GM21447 (cell line): ENCODE measurements around the gene PCYT1B.
"Not testable (repeated sequence)": the region's sequence is repeated elsewhere in the genome, so short reads cannot be mapped to it uniquely, and the experiment has no call there.

Experiments used
- ATAC-seq: cut with Tn5 transposase; IDR thresholded peaks from one replicate; pipeline ENCODE4 v1.9.1; 2021; ENCODE audit not compliant: unreplicated experiment

Gene PCYT1B

GRCh38 chrX:24646745-24647182 lies 383 bp downstream of the PCYT1B start:
- no peak for ATAC-seq

DNA sequence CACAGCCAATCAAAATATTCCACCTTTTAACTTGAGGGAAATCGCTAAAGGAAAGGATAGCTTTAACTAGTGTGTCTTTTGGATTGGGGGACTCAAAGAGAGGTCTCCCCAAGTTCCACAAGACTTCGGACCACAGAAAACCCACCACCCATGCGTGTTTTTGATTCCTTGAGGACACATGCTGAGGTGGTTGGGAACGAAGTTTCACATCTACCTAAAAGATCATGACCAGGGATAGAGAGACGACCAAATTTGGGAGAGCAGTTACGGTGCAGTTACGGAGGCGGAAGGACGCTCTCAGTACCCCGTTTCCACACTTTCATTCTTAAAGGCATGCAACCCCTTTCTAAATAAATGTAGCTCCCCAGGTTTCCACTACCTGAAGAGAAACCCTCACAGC lies 1.1 kb downstream of the PCYT1B start:
- no peak for ATAC-seq

DNA sequence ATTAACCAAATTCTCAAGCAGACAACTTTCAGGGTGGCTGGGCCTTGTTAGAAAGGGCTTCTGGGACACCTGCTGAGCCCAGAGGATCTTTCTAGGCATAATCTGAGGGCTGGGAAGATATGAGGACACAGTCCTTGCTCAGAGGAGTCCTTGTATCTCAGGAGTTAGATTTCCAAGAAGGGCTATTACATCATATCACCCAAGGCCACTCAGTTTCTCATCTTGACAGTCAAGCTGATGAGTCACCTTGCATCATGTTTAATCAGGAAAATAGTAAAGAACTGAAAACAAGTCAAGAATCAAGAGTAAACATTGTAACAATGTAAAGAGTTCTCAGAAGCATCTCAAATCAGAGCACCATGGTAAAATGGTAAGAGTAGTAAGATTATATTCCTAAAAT lies 4.0 kb downstream of the PCYT1B start:
- no peak for ATAC-seq

GRCh38 chrX:24629701-24630100 lies 17.4 kb downstream of the PCYT1B start:
- no peak for ATAC-seq

GRCh38 chrX:24619647-24620046 lies 27.5 kb downstream of the PCYT1B start:
- ATAC-seq, result no peak

DNA sequence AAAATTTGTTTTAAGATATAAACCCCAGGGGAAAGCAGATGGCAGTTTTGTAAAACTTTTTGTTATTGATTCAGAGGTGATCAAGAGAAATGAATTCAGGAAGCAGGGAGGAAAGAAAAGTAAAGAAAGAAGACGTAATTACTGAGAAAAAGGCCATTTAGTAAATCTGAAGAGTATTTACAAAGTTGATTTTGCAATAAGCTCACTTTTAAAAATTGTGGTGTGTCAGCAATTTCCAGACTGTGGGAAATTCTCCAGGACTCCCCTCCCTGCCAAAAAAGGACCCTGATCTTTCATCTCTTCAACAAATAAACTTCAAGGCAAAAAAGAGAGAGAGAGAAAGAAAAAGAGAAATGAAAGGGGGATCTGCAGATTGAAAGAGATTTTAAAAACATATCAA lies 36.6 kb downstream of the PCYT1B start:
- ATAC-seq, result no peak

GRCh38 chrX:24607616-24608015 lies 39.5 kb downstream of the PCYT1B start:
- ATAC-seq, result no peak

DNA sequence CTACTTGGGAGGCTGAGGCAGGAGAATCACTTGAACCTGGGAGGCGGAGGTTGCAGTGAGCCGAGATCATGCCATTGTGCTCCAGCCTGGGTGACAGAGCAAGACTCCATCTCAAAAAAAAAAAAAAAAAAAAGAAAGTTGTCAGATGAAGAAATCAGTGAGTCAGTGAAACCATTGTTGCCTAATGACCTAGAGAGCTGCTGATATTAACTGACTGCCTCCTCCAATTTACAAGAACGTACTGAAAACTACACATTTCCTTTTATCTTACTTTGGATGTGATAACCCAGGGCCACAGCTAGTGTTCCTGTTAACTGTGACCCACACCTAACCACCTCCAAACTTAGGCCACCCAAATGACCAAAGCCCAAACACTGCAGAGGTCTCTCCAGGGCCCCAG lies 41.2 kb downstream of the PCYT1B start:
- not testable (repeated sequence) for ATAC-seq

- ATAC-seq, result no peak
Measured at GRCh38 chrX:24603191-24603590, 44.0 kb downstream of the PCYT1B start.

GRCh38 chrX:24601858-24602257 lies 45.3 kb downstream of the PCYT1B start:
- no peak for ATAC-seq

GRCh38 chrX:24594501-24594900 lies 52.6 kb downstream of the PCYT1B start:
- no peak for ATAC-seq

DNA sequence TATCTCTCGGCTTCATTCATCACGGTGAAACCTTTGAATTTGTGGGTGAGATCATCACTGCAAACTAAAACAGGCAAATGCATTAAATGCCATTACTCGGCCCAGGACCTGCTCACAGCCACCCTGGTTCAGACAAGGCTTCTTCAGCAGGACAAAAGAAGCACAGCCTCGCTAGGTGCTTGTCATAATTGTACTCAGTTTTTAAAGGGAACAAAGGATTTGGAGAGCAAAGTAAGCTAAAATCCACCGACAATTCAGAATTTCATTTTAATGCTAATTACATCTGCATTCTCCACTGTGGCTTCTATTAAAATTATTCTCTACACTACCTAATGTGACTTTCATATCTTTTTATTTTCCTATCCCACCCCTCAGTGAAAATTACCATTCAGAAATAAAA lies 57.0 kb downstream of the PCYT1B start:
- no peak for ATAC-seq

GRCh38 chrX:24577091-24577490 lies 70.1 kb downstream of the PCYT1B start:
- ATAC-seq, result no peak

DNA sequence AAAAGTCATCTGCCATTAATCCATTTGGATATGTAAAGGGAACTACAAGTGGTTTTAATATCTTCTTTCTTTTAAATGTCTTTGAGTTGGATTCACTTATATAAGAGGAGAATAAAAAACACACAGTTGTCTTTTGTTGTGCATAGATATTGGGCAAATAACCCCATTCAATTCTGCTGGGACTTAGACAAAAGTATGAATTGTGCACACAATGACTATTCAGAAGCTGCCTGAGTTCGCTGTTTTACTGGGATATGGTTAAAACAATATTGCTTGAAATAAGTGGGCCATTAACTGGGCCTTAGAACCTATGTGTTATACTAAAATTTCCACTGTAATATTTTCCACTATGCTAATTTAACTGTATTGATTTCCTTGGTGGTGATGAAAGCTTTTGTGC lies 71.7 kb downstream of the PCYT1B start:
- no peak for ATAC-seq

GRCh38 chrX:24574743-24575142 lies 72.4 kb downstream of the PCYT1B start:
- no peak for ATAC-seq

- no peak for ATAC-seq
Measured at GRCh38 chrX:24567169-24567568, 80.0 kb downstream of the PCYT1B start.

DNA sequence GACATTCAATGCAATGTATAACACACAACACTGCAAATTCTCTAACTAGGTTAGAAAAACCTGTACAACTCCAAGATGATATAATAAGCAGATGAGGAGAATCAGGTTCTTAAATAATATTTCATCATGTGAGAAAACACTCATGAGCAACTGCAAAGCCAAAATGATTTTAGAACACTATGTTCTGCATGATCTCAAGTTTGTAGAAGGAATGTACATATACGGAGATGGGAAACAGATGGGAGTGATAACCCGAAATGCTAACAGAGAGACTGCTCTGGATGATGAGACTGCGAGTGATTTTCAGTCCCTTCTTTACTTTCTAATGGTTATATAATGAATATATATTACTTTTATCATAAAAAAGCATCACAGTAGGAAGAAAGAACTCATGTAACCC lies 80.9 kb downstream of the PCYT1B start:
- no peak for ATAC-seq

GRCh38 chrX:24563291-24564010 lies 83.7 kb downstream of the PCYT1B start:
- ATAC-seq, result no peak

GRCh38 chrX:24561121-24561520 lies 86.0 kb downstream of the PCYT1B start:
- no peak for ATAC-seq

DNA sequence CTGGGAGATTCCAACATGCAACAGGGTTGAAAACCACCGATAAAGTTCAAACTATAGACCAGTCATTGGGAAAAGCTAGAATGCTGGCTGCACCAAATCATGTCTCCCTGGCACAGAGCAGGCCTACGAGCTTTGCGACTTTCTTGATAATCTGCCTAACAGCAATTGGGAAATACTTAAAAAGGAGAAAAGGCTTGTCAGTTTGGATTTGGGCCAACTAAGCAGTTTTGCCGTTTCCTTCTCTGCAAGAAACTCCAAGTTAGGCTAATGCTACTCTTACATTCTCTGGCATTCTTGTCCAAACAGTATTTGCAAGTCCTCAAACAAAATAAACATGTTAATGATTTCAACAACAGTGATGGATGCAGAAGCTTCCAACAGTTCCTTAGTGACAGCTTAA lies 94.1 kb downstream of the PCYT1B start:
- no peak for ATAC-seq

GRCh38 chrX:24550166-24550565 lies 97.0 kb downstream of the PCYT1B start:
- ATAC-seq, result no peak

- no peak for ATAC-seq
Measured at GRCh38 chrX:24547961-24548360, 99.2 kb downstream of the PCYT1B start.

DNA sequence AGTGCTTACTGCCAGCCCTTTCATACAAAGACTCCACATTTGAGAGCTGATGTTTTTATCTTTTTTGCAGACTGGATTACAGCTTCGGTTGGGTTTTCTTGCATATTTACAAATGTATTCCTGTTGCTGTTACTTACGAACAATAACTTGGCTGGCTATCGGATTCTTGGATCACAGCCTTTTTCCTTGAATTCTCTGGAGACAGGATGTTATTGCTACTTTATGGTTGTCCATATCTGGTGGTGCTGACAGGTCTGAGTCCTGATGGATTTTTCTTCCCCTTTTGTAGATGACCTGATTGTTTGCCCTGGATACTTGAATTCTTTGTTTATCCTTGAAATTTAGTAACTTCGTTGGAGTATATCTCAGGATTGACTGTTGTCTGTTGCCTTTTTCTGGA lies 104.4 kb downstream of the PCYT1B start:
- ATAC-seq, result no peak
